Putamen (tissue), 1 donor: ENCODE measurements around the gene SNTA1.
A peak's percentile ranks its signal among the peaks of the same experiment; 100 is the strongest.
"Not testable (repeated sequence)": the region's sequence is repeated elsewhere in the genome, so short reads cannot be mapped to it uniquely, and the experiment has no call there.

Experiments
- DNase-seq: peaks from one replicate; pipeline ENCODE4 v3.0.0-alpha.2; 2016; ENCODE audit warnings: low spot score

Gene SNTA1

GRCh38 chr20:33431797-33432381 lies 11.7 kb downstream of the SNTA1 start:
- peak; percentile 79 for DNase-seq

- DNase-seq, result not testable (repeated sequence)
Observed at GRCh38 chr20:33423875-33424274, 19.7 kb downstream of the SNTA1 start.

GRCh38 chr20:33423141-33423834 lies 20.3 kb downstream of the SNTA1 start:
- no peak for DNase-seq

- no peak for DNase-seq
Observed at GRCh38 chr20:33419140-33419974, 24.2 kb downstream of the SNTA1 start.

GRCh38 chr20:33418033-33418432 lies 25.5 kb downstream of the SNTA1 start:
- no peak for DNase-seq

- DNase-seq, result peak; percentile 49
Observed at GRCh38 chr20:33415948-33416347, 27.6 kb downstream of the SNTA1 start.

- DNase-seq, result no peak
Observed at GRCh38 chr20:33412484-33412838, 31.1 kb downstream of the SNTA1 start.

- DNase-seq, result no peak
Observed at GRCh38 chr20:33411711-33412483, 31.7 kb downstream of the SNTA1 start.

- peak; percentile 87 for DNase-seq
Observed at GRCh38 chr20:33411242-33411641, 32.3 kb downstream of the SNTA1 start.

- no peak for DNase-seq
Observed at GRCh38 chr20:33410081-33410742, 33.4 kb downstream of the SNTA1 start.

GRCh38 chr20:33408716-33409654 lies 34.6 kb downstream of the SNTA1 start:
- DNase-seq, result peak; percentile 64

- DNase-seq, result no peak
Observed at GRCh38 chr20:33408313-33408712, 35.2 kb downstream of the SNTA1 start.

- no peak for DNase-seq
Observed at GRCh38 chr20:33407796-33408195, 35.8 kb downstream of the SNTA1 start.

GRCh38 chr20:33407251-33407650 lies 36.3 kb downstream of the SNTA1 start:
- DNase-seq, result no peak

GRCh38 chr20:33404281-33404680 lies 39.3 kb downstream of the SNTA1 start:
- DNase-seq, result no peak

- DNase-seq, result no peak
Observed at GRCh38 chr20:33401921-33402369, 41.6 kb downstream of the SNTA1 start.

- DNase-seq, result peak; percentile 87
Observed at GRCh38 chr20:33401184-33401920, 42.2 kb downstream of the SNTA1 start, which contains the start of gene CDK5RAP1. TSS of gene CDK5RAP1 (minus strand) at chr20:33401519. CDS start at chr20:33397064, 4,455 bp downstream.

- DNase-seq, result peak; percentile 31
Observed at GRCh38 chr20:33400812-33401183, 42.8 kb downstream of the SNTA1 start.

GRCh38 chr20:33399924-33400323 lies 43.6 kb downstream of the SNTA1 start:
- DNase-seq, result no peak

- DNase-seq, result no peak
Observed at GRCh38 chr20:33394718-33395117, 48.8 kb downstream of the SNTA1 start.
